HTR-8/SVneo (cell line): ENCODE measurements around the gene METTL26.

ENCODE experiments used
- DNase-seq: peaks from one replicate; pipeline ENCODE4 v3.0.0; 2011; ENCODE audit warnings: low spot score, mixed read lengths; ENCODE audit not compliant: insufficient read length
- FAIRE-seq: peaks from 2 replicates; lab custom pipeline; 2011; peaks lifted over from hg19 to GRCh38; lab: Jason Lieb, UNC

METTL26 gene

GRCh38 chr16:636206-637080 lies at the start of gene METTL26:
Gene METTL26, minus strand, starts transcription at chr16:636305. Its CDS starts 15 bp downstream, at chr16:636290.
- DNase-seq: peak; percentile 95
- FAIRE-seq: peak; percentile 97

GRCh38 chr16:684961-685696 lies 49.0 kb upstream of the METTL26 start:
- FAIRE-seq (no peak), DNase-seq (no peak)

GRCh38 chr16:684071-684794 lies 48.1 kb upstream of the METTL26 start, which contains the start of gene JMJD8:
Gene JMJD8, minus strand, starts transcription at chr16:684334. Its CDS starts 15 bp downstream, at chr16:684319.
- FAIRE-seq: peak; percentile 85

GRCh38 chr16:683396-684070 lies 47.4 kb upstream of the METTL26 start:
- FAIRE-seq (peak; percentile 44), DNase-seq (no peak)

More at GRCh38 chr16:684071-684794, 48.1 kb upstream of the METTL26 start, which contains the start of gene JMJD8:
- DNase-seq: peak; percentile 90

GRCh38 chr16:682493-683395 lies 46.6 kb upstream of the METTL26 start:
- DNase-seq (no peak), FAIRE-seq (peak; percentile 62)

- FAIRE-seq (no peak), DNase-seq (no peak)
Observed at GRCh38 chr16:681746-682427, 45.8 kb upstream of the METTL26 start.

GRCh38 chr16:680967-681745 lies 45.1 kb upstream of the METTL26 start:
- DNase-seq: no peak
- FAIRE-seq: no peak

GRCh38 chr16:680625-680945 lies 44.5 kb upstream of the METTL26 start:
- FAIRE-seq (no peak), DNase-seq (no peak)

GRCh38 chr16:679814-680624 lies 43.9 kb upstream of the METTL26 start, which contains the start of gene STUB1:
Gene STUB1, plus strand, starts transcription at chr16:680410. Its CDS starts 116 bp downstream, at chr16:680526.
- peak; percentile 81 for FAIRE-seq

GRCh38 chr16:678858-679813 lies 43.0 kb upstream of the METTL26 start:
- FAIRE-seq: peak; percentile 71
- DNase-seq: no peak

More at GRCh38 chr16:679814-680624, 43.9 kb upstream of the METTL26 start, which contains the start of gene STUB1:
- DNase-seq: peak; percentile 79

- DNase-seq (no peak), FAIRE-seq (no peak)
Observed at GRCh38 chr16:678209-678857, 42.2 kb upstream of the METTL26 start.

- no peak for FAIRE-seq
Observed at GRCh38 chr16:677316-678190, 41.4 kb upstream of the METTL26 start.

GRCh38 chr16:676913-677312 lies 40.8 kb upstream of the METTL26 start:
- no peak for DNase-seq

More at GRCh38 chr16:677316-678190, 41.4 kb upstream of the METTL26 start:
- DNase-seq: no peak

GRCh38 chr16:676565-676902 lies 40.4 kb upstream of the METTL26 start:
- FAIRE-seq: no peak
- no peak for DNase-seq

More at GRCh38 chr16:676913-677312, 40.8 kb upstream of the METTL26 start:
- FAIRE-seq: no peak
